Epithelial cell of proximal tubule (primary cell): Measurements from ENCODE around the gene KPTN. TPM values are rescaled to one million over a fixed set of nuclear protein-coding genes. Genes with fewer than 3 reads are reported as not detected.

Experiments used
- DNase-seq: peaks from one replicate; pipeline ENCODE4 v3.0.0-alpha.2; 2011; ENCODE audit warnings: low read depth
- H3K4me3 ChIP-seq: 2 replicates; pipeline ENCODE4 v1.5.1; 2011; ENCODE audit warnings: low read depth, mild to moderate bottlenecking, low read length
- total RNA-seq: library from RNA; depleted of rRNA; stranded (reverse); fragments of >200 nt; gene quantifications from 2 replicates; pipeline ENCODE4 v1.2.3, GENCODE V29; 2015
- TF ChIP-seq, protein P1 (sequence below): conservative IDR thresholded peaks from 2 replicates; pipeline ENCODE4 v1.5.1; 2012; ENCODE audit warnings: low read depth, mild to moderate bottlenecking, low read length

KPTN gene
- total RNA-seq, 1 donor from 2014 or later, result 3.2 TPM

- no peak for DNase-seq
- TF ChIP-seq, protein P1, sequence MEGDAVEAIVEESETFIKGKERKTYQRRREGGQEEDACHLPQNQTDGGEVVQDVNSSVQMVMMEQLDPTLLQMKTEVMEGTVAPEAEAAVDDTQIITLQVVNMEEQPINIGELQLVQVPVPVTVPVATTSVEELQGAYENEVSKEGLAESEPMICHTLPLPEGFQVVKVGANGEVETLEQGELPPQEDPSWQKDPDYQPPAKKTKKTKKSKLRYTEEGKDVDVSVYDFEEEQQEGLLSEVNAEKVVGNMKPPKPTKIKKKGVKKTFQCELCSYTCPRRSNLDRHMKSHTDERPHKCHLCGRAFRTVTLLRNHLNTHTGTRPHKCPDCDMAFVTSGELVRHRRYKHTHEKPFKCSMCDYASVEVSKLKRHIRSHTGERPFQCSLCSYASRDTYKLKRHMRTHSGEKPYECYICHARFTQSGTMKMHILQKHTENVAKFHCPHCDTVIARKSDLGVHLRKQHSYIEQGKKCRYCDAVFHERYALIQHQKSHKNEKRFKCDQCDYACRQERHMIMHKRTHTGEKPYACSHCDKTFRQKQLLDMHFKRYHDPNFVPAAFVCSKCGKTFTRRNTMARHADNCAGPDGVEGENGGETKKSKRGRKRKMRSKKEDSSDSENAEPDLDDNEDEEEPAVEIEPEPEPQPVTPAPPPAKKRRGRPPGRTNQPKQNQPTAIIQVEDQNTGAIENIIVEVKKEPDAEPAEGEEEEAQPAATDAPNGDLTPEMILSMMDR, result no peak
- no peak overlapping the region for H3K4me3 ChIP-seq
These were observed 19.3 kb upstream of the KPTN start for GRCh38 chr19:47503130-47503825.

GRCh38 chr19:47499863-47500830 is 16.1 kb upstream of the KPTN start:
- DNase-seq, result no peak
- TF ChIP-seq, protein P1, result no peak
- no peak overlapping the region for H3K4me3 ChIP-seq

DNA sequence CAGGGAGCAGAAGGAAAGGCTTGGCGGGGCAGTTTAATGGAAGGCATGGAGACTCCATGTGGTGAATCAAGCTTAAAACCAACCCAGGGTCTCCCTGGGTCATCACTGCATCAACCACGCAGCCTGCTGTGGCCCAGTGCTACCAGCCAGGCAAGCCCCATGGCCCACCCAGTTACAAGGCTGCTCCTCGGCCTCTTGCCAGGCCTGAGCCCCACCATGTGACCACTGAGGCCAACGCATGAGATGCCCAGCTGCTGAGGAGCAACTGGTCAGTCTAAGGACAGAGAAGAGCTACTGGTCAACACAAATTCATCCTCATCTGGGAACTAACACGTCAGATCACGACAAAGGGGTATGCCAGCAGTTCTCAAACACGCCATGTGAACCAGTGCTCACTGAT is 15.4 kb upstream of the KPTN start:
- DNase-seq, result no peak
- TF ChIP-seq, protein P1, result no peak
- H3K4me3 ChIP-seq, result no peak overlapping the region

- no peak overlapping the region for H3K4me3 ChIP-seq
- DNase-seq, result no peak
- TF ChIP-seq, protein P1, result no peak
These were observed 14.5 kb upstream of the KPTN start for GRCh38 chr19:47498561-47498960.

GRCh38 chr19:47497821-47498520 is 14.0 kb upstream of the KPTN start:
- H3K4me3 ChIP-seq, result no peak overlapping the region
- no peak for DNase-seq
- TF ChIP-seq, protein P1, result no peak

DNA sequence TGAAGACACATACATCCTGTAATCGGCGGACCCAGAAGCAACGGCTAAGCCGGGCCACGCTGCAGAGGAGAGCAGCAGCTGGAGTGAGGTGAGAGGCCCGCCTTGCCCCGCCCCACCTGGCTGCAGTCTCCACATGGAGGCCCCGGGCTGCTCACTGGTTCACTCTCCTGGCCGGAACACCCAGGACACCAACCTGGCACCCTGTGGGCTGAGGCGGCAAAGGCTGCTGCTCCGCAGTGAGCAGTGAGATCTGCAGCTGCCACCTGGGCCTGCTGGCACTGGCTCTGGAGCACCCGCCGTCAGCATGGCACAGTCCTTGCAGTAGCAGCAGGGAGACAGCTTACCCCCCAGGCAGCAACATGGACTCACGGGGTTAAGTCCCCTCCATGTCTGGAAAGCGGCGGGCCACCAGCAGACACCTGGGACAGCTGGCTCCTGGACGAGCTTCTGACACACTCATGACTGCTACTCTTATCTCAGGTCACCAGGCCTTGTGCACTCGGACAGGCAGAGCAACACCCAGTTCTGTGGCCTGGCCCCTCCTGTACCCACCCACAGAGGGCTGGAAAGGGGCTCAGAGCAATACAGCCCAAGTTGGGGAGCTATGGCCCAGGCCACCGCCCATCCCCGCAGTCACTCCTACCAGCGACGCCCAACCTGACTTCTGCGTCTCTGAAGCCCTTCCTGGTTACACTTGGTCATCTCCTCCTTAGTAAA is 13.2 kb upstream of the KPTN start:
- no peak for DNase-seq
- TF ChIP-seq, protein P1, result no peak
- no peak overlapping the region for H3K4me3 ChIP-seq
